CD4-positive, alpha-beta T cell treated with Interleukin-17A for 1 hour (primary cell): ENCODE results near the gene GRK3.

Experiments used
- DNase-seq: peaks from one replicate; pipeline ENCODE4 v3.0.0-alpha.2; 2020

Gene GRK3

GRCh38 chr22:25629613-25630012 lies 65.1 kb downstream of the GRK3 start:
- no peak for DNase-seq

DNA sequence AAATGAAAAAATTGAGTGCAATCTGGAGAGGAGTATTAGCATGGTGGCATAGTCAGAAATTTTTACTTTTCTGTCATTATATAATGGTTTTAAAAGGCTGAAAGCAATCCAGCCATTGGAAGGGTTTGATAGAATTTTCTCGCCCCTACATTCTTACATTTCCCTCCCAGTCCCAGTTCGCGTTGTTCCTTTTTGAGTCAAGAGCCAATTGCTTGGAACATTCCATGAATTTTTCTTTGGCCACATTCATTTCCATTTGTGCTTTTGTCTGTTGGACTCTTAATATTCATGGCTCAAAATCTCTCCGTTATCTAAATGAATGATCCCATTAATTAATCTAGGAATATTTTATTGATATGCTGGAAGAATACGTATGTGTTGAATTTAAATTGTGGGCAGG lies 66.0 kb downstream of the GRK3 start:
- no peak for DNase-seq

DNA sequence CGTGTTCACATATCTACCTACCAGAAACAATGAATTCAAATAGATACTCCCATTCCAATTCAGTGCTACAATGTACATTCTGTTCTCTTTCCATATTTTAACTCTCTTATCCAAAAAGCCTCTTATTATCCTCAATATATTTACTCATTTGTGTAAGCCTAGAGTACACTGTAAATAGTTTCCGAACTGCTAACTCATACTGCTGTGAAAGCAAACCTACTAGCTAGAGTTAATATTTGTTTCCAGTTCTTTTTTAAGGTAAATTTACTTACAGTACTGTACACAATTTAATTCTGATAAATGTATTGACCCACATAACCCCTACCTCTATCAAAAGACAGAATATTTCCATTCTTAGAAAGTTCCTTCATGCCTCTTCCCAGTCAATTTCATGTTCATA lies 71.8 kb downstream of the GRK3 start:
- no peak for DNase-seq

GRCh38 chr22:25637032-25637431 lies 72.6 kb downstream of the GRK3 start:
- no peak for DNase-seq

DNA sequence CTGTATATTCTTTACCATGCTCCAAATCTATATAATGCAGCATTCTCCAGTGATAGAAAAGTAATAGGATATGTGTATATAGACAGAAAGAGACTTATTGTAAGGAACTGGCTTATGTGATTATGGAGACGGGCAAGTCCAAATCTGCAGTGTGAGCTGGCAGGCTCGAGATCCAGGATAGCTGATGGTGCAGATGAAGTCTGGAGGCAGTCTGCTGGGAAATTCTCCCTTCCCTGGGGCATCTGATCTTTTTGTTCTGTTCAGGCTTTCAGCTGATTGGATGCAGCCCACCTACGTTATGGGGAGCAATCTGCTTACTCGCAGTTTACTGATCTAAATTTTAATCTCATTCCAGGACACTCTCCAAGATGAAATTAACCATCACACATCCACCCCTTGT lies 73.2 kb downstream of the GRK3 start:
- no peak for DNase-seq

- no peak for DNase-seq
Observed at GRCh38 chr22:25638638-25639037, 74.2 kb downstream of the GRK3 start.

DNA sequence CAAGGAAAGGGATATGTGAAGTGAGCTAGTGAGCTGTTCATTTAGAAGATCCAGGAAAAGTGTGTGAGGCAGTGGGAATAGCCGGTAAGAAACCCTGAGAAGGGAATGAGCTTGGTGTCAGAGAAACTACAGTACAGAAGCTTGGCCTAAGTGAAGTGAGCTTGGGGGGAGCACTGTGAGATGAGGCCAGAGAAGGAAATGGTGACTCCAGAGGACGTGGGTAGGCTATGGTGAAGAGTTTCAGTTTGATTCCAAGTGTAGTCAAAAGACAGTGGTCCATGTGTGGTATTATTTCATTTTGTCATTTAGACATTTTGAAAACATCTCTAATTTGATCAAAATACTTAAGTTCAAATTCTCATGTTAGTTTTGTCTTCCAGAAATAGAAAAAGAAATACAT lies 77.2 kb downstream of the GRK3 start:
- no peak for DNase-seq

DNA sequence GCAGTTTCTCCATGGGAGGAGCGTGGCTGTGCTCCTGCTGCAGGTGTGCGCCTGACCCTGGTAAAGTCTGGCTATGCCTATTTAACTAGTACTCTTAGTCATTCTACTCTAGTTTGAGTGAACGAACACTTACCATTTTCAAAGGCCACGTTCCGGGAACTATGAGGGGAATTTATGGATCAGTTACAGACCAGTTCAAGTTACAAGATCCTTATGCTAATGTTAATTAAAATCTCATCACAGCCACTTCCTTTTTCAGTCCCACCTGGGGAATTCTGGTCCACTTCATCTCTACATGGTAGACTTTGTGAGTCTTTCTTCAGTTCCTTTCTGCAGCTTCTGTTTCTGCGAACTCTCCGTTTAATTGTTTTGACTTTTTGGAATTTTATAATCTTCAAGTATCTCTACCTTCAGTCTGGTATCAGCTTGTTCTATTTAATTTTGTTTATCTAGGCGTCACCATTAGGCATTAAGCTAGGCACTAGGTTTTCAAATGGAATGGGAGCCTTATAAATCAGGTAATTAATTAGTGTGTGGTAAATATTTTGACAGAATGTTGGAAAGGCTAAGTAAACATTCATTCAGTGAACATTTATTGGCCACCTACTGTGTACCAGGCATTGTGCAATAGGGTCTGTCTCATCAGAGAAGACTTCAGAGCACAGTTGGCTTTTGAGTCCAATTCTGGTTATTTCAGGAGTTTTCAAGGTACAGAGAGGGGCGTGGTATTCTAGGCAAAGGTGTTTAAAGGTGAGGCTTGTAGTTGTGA lies 78.9 kb downstream of the GRK3 start:
- DNase-seq = no peak

- DNase-seq = no peak
Observed at GRCh38 chr22:25644122-25644521, 79.6 kb downstream of the GRK3 start.

DNA sequence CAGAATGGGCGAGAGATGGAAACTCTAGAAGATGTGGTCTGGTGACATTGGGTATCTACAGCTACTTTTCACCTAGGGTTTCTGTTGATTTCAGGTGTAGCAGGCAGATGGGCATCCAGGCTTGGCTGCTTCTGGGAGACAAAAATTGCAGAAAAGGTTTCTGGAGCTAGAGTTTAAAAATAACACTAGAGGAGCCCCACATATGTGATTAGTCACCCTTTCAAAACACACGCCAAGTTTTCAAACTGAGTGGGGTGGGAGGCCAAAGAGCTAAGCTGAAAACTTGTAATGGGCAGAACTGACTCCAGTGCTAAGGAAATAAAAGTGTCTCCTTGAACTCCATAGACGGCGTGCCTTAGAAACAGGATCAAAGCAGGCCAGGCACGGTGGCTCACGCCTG lies 80.8 kb downstream of the GRK3 start:
- DNase-seq = no peak

DNA sequence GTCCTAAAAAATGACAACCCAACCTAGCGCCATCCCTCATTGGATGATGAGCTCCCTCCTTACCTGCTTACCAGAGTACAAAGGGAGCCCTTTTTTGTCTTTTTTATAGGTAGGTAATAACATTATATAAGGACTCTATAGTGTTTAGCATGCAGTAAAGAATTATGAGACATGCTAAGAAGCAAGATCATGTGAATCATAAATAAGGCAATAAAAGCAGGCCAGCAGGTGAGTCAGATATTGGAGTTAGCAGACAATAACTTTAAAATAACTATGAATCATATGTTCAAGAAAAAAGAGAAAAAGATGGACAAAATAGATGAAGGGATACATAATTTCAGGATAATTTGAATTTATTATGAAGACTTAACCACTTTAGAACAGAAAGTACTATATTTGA lies 81.5 kb downstream of the GRK3 start:
- DNase-seq = no peak

GRCh38 chr22:25650833-25651232 lies 86.4 kb downstream of the GRK3 start:
- no peak for DNase-seq

DNA sequence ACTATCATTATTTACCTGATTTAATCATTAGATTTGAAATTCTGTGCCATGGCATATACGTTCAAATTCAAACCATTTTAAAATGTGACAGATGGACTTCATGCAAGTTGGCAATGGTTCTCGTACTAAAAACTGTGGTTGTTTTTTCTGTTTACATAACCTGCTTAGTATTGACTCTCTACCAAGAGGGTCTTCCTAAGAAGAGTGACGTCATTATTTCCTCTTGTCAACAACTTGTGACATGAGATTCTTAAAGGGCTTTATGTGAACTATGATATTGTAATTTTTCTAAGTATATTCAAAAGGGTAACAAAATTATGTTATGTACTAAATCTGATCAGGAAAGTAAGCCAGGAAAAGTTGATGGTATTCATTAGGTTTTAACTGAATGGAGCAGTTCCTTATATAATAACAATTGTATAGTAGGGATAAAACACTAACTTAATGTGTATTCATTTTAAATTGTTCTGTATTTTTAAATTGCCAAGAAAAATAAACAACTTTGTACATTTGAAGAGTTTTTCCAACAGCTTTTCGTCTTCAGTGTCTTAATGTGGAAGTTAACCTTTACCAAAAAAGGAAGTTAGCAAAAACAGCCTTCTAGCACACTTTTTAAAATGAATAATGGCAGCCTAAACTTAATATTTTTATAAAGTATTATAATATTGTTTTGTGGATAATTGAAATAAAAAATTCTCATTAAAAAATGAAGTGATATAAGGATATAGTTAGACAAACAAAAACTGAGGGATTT lies 87.0 kb downstream of the GRK3 start:
- no peak for DNase-seq

GRCh38 chr22:25654676-25655075 lies 90.2 kb downstream of the GRK3 start:
- no peak for DNase-seq

GRCh38 chr22:25655371-25655935 lies 91.0 kb downstream of the GRK3 start:
- DNase-seq = no peak

DNA sequence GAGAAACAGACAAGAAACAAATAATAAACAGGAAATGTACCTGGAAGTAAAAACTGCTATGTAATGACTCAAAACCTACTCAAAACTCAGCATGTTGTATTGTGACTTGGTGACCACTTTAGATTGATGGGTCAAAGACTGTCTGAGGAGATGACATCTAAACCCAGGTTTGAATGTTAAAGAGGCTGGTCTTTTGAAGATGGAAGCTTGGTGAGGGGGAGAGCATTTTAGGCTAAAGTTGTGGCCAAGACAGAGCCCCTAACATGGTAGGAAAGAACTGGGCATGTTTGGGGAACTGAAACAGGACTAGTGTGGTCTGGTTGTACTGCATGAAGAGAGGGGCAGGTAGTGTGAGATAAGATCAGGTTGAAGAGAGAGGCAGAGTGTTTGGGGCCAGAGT lies 92.2 kb downstream of the GRK3 start:
- no peak for DNase-seq

DNA sequence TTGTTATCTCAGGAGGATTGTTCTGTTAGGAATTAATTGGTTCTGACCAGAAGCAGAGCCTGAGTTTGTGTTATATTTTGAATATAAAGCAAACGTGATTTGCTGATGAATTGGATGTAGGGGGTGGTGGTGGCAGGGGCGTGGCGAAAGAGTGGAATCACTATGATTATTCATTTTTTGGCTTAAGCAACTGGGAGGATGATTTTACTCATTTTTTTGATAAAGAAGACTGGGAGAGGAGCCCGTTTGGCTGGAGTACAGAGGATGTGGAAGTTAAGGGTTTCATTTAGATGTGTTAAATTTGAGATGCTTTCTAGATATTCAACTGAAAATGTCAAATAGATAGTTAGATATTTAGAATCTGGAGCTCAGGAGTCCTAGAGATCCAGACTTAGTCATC lies 94.2 kb downstream of the GRK3 start:
- no peak for DNase-seq

- no peak for DNase-seq
Observed at GRCh38 chr22:25659413-25659812, 94.9 kb downstream of the GRK3 start.

DNA sequence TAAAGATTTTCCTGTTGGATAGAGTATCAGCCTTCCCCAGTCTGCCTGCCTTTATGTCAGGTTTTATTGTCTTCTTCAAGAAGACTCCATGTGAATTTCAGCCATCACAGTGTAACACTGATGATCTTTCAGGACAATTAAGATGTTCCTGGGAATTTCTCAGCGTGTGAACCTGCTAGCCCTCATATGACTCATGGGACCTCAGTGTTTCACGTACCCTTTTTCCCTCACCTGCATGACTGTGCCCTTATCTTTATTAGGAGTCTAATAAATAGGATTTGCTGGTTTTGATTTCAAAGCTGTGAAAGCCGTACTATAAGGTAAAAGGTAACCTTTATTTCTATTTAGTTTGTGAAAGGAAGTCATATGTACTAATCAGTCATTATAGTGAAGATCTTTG lies 95.9 kb downstream of the GRK3 start:
- no peak for DNase-seq

DNA sequence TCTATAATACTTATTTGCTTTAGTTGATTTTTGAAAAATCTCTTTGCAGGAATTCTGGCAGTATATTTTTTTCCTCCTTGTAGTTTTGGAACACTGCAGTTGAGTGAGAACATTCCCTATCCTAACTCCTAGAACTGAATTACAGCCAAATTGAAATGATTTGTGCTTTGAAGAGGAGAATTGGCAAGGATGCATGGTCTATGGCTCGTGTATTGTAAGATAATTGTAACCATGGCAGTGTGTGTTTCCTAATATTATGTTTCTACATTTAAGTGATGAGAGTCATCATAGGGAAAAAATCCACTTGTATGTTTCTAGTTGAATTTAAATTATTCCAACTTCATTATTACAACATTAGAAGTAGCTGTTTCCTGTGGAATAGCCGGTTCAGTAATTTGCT lies 96.6 kb downstream of the GRK3 start:
- DNase-seq = no peak

GRCh38 chr22:25663654-25664053 lies 99.2 kb downstream of the GRK3 start:
- no peak for DNase-seq

- no peak for DNase-seq
Observed at GRCh38 chr22:25666308-25666707, 101.8 kb downstream of the GRK3 start.

DNA sequence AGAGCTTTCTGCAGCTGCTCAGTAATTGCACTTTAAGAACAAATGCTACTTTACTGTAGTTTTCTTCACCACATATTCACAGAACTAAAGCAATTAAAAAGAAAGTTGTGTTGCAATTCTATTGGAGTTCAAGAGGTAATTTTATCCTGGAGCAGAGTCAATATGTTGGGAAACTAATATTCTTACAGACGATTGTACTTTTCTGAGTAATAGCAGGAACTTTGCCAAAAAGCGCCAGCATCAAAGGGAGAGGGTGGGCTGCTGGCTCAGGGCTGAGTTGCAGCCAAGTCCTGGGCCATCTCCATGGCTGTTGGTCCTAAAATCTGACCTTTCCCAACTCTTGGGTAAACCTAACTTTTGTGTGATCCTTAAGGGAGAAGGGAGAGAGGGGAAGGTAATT lies 104.0 kb downstream of the GRK3 start:
- no peak for DNase-seq
